ENCODE data around the gene ZNF653.
"Not testable (repeated sequence)": the region's sequence is repeated elsewhere in the genome, so short reads cannot be mapped to it uniquely, and the experiment has no call there.

ZNF653 gene

DNA sequence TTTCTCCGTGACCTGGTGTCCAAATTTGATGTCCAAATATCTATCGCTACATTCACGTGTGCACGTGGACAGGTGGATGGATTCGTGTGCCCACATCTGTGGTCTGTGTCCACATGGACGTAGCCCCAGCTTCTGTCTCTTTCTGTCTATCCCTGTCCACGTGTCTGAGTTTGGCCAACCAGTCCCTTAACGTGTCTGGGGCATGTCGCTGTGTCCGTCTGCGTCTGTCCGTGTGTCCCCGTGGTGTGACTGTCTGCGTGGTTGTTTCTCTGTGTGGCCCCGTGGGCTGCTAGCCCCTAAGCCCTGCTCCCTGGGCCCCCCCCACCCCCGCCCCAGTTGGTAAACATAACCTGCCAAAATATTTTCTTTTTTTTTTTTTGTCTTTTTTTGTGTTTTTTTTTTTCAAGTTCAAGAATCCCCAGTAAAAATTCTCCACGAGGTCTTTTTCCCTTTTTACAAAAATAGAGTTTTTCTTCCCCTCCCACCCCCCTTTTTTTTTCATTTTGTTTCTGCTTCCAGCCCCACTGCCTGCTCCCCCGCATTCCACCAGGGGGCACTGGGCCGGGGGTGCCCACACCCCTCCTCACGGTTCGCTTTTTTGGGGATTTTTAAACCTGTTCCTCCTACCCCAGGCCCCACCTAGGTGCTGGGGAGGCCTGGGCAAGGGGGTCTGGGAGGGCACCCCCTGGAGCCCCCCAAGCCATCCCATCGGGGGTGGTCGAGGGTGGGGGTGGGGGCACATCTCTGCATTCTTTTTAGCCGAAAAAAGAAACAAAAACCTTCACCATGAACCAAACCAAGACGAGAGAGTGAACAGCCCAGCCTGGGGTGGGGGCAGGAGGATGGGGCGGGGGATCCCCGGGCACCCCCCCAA is 51.9 kb downstream of the ZNF653 start:
- peak; percentile 18 for DNase-seq

DNA sequence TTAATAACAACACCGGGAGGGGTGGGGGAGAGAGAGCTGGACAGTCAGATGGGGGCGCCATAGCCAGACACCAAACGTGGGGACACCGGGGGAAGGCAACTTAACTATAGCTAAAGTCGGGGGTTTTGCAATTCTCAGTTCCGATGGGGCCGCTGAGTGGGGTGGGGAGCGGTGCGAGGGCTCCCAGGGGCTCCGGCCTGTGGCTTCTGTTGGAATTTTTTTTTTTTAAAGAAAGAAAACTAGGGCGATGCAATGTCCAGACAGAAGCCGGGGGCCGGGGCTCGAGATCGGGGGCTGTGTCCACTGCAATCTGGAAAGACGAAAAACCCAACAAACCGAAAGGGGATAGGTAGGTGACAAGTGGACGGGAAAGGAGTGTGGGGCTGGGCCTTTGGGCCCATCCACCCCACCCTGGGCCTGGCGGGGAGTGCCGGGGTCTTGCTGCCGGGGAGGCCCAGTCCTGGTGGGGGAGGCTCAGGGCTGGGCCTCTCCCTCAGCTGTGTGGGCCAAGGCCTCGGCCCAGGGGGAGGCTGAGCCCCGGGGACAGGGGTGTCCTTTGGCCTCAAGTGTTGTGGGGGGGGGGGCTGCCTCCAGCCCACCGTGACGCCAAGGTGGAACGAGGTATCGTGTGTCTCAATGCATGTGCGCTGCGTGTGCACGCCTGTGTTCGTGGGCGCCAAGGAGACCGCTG is 52.9 kb downstream of the ZNF653 start:
- DNase-seq: no peak

DNA sequence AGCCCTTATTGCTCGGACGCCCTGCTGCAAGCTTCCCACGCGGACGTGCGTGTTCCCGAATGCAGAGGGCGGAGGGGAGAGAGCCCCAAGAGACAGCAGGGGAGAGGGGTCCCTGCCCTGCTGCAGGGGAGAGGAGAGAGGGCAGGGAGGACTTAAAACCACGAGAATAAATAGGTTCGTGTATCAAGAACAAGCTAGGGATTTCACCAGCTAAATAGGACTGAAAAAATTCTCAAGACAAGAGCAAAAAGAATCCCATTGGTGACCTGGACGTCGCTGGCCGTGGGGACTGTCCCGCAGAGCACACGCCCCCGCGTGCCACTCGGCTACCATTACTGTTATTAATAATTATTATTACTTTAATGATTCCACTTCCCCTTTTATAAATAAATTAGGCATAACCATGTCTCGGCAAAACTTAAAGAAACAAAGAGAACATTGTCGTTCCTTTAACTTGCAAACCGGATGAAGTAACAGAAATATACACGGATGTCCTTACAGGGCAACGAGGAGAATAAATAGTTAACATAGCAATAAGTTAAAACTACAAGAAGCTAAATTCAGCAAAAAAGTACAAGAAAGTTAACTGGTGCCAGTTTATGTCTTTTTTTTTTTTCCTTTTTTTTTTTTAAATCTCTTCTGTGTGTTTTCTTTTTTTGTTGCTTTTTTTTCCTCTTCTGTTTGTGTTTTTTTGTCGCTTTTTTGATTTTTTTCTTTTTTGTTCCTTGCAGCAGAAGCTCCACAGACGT is 53.6 kb downstream of the ZNF653 start:
- DNase-seq: no peak

DNA sequence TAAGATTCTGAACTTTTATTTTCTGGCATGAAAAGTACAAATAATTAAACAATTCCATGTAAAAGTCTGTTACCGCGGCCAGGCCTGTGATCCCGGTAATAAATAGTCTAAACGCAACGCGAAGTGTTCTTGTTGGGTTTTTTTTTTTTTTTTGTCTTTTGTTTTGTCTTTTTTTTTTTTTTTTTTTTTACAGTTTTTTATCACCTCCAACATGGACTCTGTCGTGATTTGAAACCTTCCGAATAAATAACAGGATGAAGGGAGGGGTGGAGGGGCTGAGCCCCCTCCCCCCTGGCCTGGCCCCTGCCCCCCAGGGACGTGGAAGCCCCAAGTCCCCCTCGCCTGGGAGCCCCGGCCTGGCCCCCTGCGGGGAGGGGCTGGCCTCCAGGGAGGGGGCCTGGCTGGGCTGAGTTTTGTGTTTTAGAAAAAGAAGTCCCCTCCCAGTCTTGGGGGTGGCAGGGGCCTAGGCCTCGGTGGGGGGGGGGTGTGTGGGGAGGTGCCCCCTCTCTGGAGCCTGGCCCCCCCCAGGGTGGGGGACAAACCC is 54.2 kb downstream of the ZNF653 start:
- DNase-seq: no peak

DNA sequence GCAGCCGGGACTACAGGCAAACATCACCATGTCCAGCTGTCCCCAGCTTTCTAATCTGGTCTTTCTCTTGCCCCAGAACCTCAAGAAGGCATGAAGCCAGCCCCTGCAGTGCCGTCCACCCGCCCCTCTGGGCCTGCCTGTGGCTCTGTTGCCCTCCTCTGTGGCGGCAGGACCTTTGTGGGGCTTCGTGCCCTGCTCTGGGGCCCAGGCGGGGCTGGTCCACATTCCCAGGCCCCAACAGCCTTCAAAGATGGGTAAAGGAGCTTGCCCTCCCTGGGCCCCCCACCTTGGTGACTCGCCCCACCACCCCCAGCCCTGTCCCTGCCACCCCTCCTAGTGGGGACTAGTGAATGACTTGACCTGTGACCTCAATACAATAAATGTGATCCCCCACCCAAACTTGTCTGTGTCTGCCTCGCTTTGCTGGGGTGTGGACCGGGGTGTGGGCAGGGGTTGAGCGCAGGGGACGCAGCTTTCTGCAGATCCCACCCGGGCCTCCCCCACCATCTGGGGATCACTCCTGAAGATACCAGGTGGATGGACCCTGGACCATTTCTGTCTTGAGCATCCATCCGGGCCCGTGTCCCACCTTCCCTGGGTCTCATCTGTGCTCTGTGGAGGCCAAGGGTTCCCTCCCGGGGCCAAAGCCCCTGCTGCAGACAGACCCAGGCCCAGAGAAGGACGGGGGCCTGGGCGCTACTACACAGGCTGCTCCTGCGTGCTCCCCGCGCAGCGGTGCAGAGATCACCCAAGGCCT is 54.9 kb downstream of the ZNF653 start:
- DNase-seq: no peak

DNA sequence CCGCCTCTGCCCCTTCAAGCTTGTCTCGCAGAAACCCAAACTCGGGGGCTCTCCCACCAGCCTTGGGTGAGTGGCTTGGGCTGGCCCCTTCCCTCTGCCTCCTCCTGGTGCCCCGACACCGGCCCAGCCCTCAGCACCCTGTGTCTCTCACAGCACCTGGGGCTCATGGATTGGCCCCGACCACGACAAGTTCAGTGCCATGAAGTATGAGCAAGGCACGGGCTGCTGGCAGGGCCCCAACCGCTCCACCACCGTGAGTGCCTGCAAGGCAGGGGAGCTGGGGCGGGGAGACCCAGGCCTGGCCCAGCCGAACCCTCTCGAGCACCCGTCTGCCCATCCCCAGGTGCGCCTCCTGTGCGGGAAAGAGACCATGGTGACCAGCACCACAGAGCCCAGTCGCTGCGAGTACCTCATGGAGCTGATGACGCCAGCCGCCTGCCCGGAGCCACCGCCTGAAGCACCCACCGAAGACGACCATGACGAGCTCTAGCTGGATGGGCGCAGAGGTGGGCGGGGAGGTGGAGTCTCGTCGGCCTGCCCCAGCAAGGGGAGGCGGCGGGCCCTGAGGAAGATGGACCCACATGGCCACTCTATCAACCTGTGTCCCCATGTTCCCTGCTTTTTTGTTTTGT is 56.6 kb downstream of the ZNF653 start:
- no peak for DNase-seq

DNA sequence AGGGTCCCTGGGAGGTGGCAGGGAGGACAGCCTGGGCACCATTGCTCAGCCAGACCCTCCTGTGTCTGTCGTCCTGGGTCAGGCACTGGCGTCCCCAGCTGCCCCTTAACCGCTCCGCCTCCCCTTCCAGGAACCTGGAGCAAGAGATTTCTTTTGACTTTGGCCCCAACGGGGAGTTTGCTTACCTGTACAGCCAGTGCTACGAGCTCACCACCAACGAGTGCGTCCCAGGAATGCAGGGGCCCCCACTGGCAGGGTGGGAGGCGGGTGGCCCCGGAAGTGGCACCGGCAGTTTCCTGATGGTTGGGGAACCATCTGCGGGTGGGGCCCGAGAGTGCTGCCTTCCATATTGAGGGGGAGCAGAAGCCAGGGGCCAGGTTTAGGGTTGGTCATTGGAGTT is 57.2 kb downstream of the ZNF653 start:
- no peak for DNase-seq

DNA sequence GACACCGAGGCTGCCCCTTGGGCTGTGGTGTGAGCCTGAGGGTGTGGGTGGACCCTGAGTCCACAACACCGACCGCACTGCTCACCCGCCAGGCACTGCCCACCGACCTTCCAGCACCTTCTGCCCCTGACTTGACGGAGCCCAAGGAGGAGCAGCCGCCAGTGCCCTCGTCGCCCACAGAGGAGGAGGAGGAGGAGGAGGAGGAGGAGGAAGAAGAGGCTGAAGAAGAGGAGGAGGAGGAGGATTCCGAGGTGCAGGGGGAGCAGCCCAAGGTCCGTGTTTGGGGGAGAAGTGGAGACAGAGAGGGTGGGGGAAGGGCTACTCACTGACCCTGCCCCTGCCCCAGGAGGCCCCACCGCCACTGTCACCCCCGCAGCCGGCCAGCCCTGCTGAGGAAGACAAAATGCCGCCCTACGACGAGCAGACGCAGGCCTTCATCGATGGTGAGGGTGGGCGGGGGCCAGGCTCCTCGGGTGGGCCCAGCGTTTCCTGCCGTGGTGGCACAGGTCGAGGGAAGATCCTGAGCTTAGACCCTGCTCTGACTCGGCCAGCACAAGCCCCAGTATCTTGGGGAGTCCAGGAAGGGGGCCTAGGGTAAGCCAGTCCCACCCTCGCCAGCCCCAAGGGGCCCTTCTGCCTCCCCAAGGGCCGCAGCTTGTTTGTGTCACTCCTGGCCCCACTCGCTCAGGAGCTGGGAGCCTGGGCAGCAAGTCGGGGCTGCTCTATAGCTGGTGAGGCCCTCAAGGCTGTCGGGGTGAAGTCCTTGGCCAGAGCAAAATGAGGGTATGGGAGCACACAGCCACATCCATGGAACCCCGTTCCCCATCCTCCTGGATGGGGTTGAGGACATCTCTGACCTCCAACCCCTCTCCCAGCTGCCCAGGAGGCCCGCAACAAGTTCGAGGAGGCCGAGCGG is 58.0 kb downstream of the ZNF653 start:
- no peak for DNase-seq

DNA sequence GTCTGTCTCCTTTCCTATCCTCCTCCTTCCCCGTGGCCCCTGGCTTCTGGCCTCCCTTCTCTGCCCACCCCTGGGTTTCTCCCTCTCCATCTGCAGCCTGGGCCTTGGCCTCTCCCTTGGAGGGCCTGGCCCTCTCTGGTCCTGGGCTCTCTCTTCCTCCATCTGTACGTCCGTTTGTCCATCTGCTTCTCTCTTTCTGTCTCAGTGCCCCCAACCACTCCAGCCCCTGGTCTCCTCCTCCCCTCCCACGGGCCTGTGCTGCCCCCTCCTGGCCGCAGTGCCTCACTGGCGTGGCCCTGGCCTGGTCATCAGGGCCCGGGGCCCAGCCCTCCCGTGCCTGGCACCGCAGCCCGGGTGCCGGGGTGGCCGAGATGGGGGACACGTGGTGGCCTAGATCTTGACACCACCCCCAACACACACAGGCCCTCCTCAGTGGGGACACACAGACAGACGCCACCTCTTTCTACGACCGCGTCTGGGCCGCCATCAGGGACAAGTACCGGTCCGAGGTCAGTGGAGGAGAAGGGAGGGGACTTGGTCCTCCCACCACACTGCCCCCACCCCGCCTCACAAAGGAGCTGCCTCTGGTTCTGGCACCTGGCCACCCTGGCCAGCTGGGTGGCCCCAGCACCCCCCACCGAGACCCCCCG is 58.9 kb downstream of the ZNF653 start:
- peak; percentile 44 for DNase-seq

DNA sequence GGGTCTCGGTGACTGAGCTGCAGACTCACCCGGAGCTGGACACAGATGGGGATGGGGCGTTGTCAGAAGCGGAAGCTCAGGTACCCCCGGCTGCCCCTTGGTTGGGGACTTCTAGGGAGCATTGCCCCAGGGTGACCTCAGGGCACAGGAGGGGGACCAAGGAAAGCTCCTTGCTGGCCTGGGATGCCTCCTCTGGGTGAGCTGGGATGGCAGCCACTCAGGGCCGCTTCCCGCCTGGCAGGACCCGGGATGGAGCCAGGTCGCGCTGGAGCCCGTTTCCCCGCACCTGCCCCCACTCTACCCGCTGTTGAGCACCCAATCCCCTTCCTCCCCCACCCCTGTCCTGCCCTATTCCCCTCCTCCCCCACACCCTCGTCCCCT is 59.4 kb downstream of the ZNF653 start:
- no peak for DNase-seq

DNA sequence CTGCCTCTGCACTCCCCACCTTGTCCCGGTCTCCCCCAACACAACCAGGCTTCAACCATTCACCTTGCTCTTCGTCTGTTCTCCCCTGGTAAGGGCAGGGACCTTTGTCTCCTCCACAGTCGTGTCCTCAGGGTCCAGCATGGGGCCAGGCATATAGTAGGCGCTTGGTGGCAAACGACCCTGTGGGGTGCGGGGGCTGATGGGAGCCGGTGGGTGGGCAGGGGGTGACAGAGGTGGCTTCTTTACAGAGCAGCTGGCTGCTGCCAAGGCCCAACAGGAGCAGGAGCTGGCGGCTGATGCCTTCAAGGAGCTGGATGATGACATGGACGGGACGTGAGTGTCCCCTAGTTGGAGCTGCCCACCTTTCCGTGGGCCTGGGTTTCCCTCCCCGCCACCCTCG is 60.5 kb downstream of the ZNF653 start:
- no peak for DNase-seq

DNA sequence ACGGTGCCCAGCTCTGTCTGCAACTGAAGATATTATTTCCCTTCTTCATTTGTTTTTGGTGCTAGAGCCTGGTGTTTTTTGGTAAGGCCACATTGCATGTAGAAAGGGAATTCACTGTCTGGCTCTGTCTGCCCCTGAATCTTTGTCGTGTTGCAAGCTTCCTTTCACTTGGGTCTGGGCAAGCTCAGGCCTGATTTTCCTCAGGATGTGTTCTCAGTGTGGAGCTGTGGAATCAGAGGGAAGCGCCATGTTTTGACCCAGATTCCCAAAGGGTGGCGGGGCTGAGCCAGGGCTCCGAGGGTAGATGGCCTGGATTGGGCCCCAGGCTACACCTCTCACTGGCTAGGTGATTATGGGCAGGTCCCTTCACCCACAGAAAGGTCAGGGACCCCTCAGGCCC is 61.6 kb downstream of the ZNF653 start:
- no peak for DNase-seq

DNA sequence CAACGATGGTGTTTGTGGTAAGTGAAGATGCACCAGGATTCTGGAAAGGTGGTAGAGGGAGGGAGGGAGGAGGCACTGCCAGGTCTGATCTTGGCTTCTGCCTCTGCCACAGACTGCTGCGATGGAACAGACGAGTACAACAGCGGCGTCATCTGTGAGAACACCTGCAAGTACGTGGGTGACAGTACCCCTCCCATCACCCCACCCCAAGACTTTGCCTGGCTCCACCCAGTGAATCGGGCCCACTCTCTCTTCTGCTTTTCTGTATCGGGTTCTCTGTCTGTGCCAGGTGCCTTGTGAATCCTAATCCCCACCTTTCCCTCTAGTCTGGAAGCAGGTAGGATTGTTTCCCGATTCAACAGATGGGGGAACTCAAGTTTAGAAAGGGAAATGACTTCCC is 67.7 kb downstream of the ZNF653 start:
- DNase-seq: no peak

DNA sequence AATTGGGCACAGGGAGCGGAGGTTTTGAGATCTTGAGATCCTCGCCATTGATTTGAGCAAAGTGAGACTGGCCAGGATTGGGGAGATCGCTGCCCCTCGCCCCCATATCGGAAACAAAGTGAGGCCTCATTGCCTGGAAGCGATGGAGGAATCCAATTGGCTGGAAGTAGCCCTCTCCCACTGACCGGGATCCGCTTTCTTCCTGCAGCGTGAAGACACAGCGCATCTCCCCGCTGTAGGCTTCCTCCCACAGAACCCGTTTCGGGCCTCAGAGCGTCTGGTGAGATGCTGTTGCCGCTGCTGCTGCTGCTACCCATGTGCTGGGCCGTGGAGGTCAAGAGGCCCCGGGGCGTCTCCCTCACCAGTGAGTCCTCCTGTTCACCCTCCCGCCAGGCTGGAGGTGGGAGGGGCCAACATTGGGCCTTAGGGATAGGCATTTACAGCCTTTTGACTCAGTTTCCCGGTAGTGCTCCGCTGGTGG is 69.8 kb downstream of the ZNF653 start:
- peak; percentile 38 for DNase-seq

DNA sequence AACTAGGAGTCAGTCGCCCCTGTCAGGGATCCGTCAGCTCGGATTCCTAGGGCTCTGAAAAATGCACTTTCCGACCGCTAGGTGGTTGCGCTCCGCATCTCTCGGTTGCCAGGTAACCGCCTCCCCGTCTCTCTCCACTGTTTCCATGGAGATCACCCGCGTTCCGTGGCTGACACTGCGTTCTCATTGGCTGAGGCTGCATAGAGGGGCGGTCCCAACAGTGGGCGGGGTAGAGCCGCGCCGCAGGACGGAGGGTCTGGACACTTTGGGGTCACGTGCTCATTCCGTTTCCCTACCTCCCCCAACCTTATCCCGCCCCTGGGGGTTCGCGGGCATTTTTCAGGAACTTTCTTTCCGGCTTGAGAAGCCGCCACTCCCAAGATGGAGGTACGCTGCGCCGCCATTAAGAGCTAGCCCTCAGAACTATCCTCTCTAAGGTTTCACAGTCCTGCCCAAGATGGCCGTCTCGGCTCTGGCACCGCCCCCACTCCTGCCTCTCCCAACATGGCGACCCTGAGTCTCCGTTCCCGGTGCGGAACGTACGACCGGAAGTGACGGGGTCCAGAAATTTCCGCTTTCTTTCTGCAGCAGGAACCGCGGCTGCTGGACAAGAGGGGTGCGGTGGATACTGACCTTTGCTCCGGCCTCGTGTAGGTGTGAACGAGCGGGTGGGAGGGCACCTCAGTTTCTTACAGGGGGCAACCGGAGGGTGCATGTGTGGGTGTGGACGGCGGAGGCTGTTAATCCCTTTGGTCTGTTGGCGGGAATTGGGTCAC is 70.4 kb downstream of the ZNF653 start, which contains the start of the genes ODAD3 and PRKCSH:
ODAD3 (minus strand) TSS at position 65 of the 776 bp plus-strand sequence. CDS start 105 bp downstream, outside the sequence.
PRKCSH (plus strand) TSS at position 579 of the 776 bp plus-strand sequence. CDS start 483 bp downstream, outside the sequence.
- peak; percentile 99 for DNase-seq

DNA sequence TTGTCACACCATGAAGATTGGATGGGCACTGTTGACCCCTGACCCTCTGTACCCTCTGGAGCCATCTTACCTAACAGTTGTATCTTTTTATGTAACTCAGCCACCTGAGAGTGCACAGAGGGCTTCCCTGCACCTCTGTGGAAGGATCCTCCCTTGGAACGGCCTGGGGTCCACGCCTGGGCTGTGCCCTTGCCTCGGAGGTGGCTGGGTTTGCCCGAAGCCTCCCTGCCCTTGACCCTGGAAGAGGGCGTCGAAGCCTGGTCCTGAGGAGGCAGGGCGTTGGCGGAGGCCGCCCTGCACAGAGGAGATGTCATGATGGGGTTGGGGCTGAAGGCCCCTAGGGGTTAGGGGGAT is 71.0 kb downstream of the ZNF653 start:
- DNase-seq: no peak

DNA sequence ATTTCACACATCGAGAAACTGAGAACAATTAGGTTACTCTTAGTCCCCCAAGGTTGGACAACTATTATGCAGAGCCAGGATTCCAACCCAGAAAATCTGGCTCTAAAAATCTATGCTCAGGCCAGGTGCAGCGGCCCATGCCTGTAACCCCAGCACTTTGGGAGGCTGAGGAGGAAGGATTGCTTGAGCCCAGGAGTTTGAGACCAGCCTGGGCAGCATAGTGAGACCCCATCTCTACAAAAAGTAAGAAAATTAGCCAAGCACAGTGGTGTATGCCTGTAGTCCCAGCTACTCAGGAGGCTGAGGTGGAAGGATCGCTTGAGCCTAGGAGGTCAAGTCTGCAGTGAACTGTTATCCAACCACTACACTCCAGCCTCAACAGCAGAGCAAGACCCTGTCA is 72.1 kb downstream of the ZNF653 start:
- DNase-seq: not testable (repeated sequence)
